ENCODE measurements around the gene PGAP3. TPM values are rescaled to one million over a fixed set of nuclear protein-coding genes. Genes with fewer than 3 reads are reported as not detected.

Gene PGAP3
- total RNA-seq, 1 donor from 2014 or later: 12.2 TPM

DNA sequence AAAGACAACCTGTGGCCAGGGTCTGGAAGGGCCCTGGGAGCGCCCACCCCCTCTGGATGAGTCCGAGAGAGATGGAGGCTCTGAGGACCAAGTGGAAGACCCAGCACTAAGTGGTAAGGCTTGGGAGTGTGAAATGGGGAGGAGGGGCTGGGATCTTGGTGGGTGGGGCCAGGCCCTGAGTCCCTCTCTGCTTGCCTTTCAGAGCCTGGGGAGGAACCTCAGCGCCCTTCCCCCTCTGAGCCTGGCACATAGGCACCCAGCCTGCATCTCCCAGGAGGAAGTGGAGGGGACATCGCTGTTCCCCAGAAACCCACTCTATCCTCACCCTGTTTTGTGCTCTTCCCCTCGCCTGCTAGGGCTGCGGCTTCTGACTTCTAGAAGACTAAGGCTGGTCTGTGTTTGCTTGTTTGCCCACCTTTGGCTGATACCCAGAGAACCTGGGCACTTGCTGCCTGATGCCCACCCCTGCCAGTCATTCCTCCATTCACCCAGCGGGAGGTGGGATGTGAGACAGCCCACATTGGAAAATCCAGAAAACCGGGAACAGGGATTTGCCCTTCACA lies 52.2 kb downstream of the PGAP3 start:
- H3K36me3 Mint-ChIP-seq (ENCODE audit: low read depth, unreplicated experiment): no peaks in the 10 kb centered on the region
- H3K4me3 ChIP-seq (ENCODE audit: insufficient read depth, low read depth, low read length): no peak overlapping the region
- H3K27me3 Mint-ChIP-seq (ENCODE audit: low read depth, unreplicated experiment): peaks cover 16% of the 10 kb centered on the region
- no peak for DNase-seq (ENCODE audit: low read depth)
- no peak overlapping the region for H3K4me2 ChIP-seq (ENCODE audit: low read length)
- H3K4me1 Mint-ChIP-seq (ENCODE audit: low read depth, unreplicated experiment): peaks cover 27% of the 10 kb centered on the region
- H3K9me3 ChIP-seq (ENCODE audit: insufficient read depth, low read depth, low read length): no peaks in the 10 kb centered on the region
- no peaks in the 10 kb centered on the region for H3K36me3 ChIP-seq (ENCODE audit: insufficient read depth, low read length)
- no peak overlapping the region for H3K9ac ChIP-seq (ENCODE audit: low read length)
- peaks cover 19% of the 10 kb centered on the region for H3K4me1 ChIP-seq (ENCODE audit: insufficient read depth, low read length)
- H4K20me1 ChIP-seq (ENCODE audit: insufficient read depth, low read length): peaks cover 25% of the 10 kb centered on the region
- H3K27ac ChIP-seq (ENCODE audit: low read depth, low read length): no peak overlapping the region
- H3K9me3 Mint-ChIP-seq (ENCODE audit: unreplicated experiment): no peaks in the 10 kb centered on the region
- no peak overlapping the region for H3K27ac Mint-ChIP-seq (ENCODE audit: unreplicated experiment)
- H3K4me3 Mint-ChIP-seq (ENCODE audit: unreplicated experiment): peak overlapping the region; percentile 86
- H3K79me2 ChIP-seq (ENCODE audit: insufficient read depth, low read length): peaks cover 36% of the 10 kb centered on the region
- no peak for FAIRE-seq
- no peak overlapping the region for H2AFZ ChIP-seq (ENCODE audit: low read depth, low read length)
- TF ChIP-seq, protein P1, sequence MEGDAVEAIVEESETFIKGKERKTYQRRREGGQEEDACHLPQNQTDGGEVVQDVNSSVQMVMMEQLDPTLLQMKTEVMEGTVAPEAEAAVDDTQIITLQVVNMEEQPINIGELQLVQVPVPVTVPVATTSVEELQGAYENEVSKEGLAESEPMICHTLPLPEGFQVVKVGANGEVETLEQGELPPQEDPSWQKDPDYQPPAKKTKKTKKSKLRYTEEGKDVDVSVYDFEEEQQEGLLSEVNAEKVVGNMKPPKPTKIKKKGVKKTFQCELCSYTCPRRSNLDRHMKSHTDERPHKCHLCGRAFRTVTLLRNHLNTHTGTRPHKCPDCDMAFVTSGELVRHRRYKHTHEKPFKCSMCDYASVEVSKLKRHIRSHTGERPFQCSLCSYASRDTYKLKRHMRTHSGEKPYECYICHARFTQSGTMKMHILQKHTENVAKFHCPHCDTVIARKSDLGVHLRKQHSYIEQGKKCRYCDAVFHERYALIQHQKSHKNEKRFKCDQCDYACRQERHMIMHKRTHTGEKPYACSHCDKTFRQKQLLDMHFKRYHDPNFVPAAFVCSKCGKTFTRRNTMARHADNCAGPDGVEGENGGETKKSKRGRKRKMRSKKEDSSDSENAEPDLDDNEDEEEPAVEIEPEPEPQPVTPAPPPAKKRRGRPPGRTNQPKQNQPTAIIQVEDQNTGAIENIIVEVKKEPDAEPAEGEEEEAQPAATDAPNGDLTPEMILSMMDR (IDR thresholded peaks at IDR 0.05; ENCODE audit: insufficient read depth, low read depth, low read length): no peak
- no peak for TF ChIP-seq EZH2 (IDR thresholded peaks at IDR 0.05; ENCODE audit: insufficient read depth, low read length)
- peaks cover 15% of the 10 kb centered on the region for H3K27me3 ChIP-seq (ENCODE audit: insufficient read depth, low read length)

DNA sequence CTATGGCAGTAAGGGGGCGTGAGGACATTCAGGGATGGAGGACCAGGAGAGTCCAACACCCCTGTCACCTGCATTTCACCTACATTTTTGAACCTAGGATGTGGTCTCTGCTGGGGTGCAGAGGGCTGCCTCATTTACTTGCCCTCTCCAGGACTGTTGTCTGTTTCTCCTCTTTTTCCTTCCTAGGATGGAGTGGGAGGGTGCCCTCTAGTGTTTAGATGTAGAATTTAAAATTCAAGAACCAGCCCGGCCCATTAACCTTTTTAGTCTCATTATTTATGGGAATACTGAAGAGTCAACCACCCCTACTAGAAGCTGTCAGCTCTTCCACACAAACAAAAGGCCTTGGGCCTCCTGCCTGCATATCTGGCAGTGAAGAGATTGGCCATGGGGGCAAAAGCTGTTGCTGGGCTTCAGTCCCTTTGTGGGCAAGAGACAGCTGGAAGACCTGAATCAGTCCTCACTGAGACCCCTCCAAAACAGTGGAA lies 53.4 kb downstream of the PGAP3 start:
- FAIRE-seq (no peak), DNase-seq (ENCODE audit: low read depth) (no peak)
- H3K4me3 Mint-ChIP-seq (ENCODE audit: unreplicated experiment): no peak overlapping the region
- no peaks in the 10 kb centered on the region for H3K36me3 Mint-ChIP-seq (ENCODE audit: low read depth, unreplicated experiment)
- Histone ChIP-seq H3K9ac (ENCODE audit: low read length) (no peak overlapping the region), H3K4me2 (ENCODE audit: low read length) (no peak overlapping the region), H3K79me2 (ENCODE audit: insufficient read depth, low read length) (peaks cover 24% of the 10 kb centered on the region), H3K27me3 (ENCODE audit: insufficient read depth, low read length) (peaks cover 20% of the 10 kb centered on the region), H3K4me1 (ENCODE audit: insufficient read depth, low read length) (peaks cover 13% of the 10 kb centered on the region), H3K27ac (ENCODE audit: low read depth, low read length) (no peak overlapping the region), H3K9me3 (ENCODE audit: insufficient read depth, low read depth, low read length) (no peaks in the 10 kb centered on the region), H4K20me1 (ENCODE audit: insufficient read depth, low read length) (peaks cover 13% of the 10 kb centered on the region), H3K36me3 (ENCODE audit: insufficient read depth, low read length) (no peaks in the 10 kb centered on the region), H2AFZ (ENCODE audit: low read depth, low read length) (no peak overlapping the region), H3K4me3 (ENCODE audit: insufficient read depth, low read depth, low read length) (no peak overlapping the region)
- TF ChIP-seq, protein P1 (IDR thresholded peaks at IDR 0.05; ENCODE audit: insufficient read depth, low read depth, low read length): peak; percentile 68
- TF ChIP-seq EZH2 (IDR thresholded peaks at IDR 0.05; ENCODE audit: insufficient read depth, low read length): no peak
- H3K4me1 Mint-ChIP-seq (ENCODE audit: low read depth, unreplicated experiment): peaks cover 17% of the 10 kb centered on the region
- peaks cover 20% of the 10 kb centered on the region for H3K27me3 Mint-ChIP-seq (ENCODE audit: low read depth, unreplicated experiment)
- no peak overlapping the region for H3K27ac Mint-ChIP-seq (ENCODE audit: unreplicated experiment)
- no peaks in the 10 kb centered on the region for H3K9me3 Mint-ChIP-seq (ENCODE audit: unreplicated experiment)

DNA sequence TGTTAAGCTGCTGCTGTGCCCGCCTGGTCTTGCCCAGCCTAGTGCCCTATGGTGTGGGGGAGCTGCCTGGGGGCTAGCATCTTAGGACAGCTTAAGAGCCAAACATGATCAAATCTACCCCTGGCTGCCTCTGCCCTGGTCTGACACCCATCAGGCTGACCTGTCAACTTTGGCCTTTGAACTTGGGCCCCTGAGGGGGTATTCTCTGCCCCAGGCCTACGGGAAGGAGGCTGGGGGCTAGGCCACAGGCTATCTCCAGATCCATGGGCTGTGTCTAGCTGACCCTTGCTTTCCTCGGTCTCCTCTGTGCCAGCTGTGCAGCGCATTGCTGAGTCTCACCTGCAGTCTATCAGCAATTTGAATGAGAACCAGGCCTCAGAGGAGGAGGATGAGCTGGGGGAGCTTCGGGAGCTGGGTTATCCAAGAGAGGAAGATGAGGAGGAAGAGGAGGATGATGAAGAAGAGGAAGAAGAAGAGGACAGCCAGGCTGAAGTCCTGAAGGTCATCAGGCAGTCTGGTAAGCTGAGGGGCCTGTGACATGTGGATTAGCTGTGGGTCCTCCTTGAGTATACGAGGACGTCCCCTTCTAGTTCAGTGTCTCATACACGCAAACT lies 54.2 kb downstream of the PGAP3 start:
- H2AFZ ChIP-seq (ENCODE audit: low read depth, low read length): no peak overlapping the region
- H3K4me3 ChIP-seq (ENCODE audit: insufficient read depth, low read depth, low read length): no peak overlapping the region
- FAIRE-seq (no peak), DNase-seq (ENCODE audit: low read depth) (no peak)
- peaks cover 12% of the 10 kb centered on the region for H3K4me1 ChIP-seq (ENCODE audit: insufficient read depth, low read length)
- no peak overlapping the region for H3K9ac ChIP-seq (ENCODE audit: low read length)
- no peak for TF ChIP-seq EZH2 (IDR thresholded peaks at IDR 0.05; ENCODE audit: insufficient read depth, low read length)
- TF ChIP-seq, protein P1 (IDR thresholded peaks at IDR 0.05; ENCODE audit: insufficient read depth, low read depth, low read length): no peak
- Mint-ChIP-seq H3K4me3 (ENCODE audit: unreplicated experiment) (peak overlapping the region; percentile 29), H3K36me3 (ENCODE audit: low read depth, unreplicated experiment) (no peaks in the 10 kb centered on the region), H3K9me3 (ENCODE audit: unreplicated experiment) (no peaks in the 10 kb centered on the region), H3K27me3 (ENCODE audit: low read depth, unreplicated experiment) (peaks cover 26% of the 10 kb centered on the region), H3K4me1 (ENCODE audit: low read depth, unreplicated experiment) (peaks cover 12% of the 10 kb centered on the region), H3K27ac (ENCODE audit: unreplicated experiment) (no peak overlapping the region)
- H3K9me3 ChIP-seq (ENCODE audit: insufficient read depth, low read depth, low read length): no peaks in the 10 kb centered on the region
- H4K20me1 ChIP-seq (ENCODE audit: insufficient read depth, low read length): peaks cover 7% of the 10 kb centered on the region
- no peak overlapping the region for H3K4me2 ChIP-seq (ENCODE audit: low read length)
- H3K79me2 ChIP-seq (ENCODE audit: insufficient read depth, low read length): peaks cover 16% of the 10 kb centered on the region
- no peak overlapping the region for H3K27ac ChIP-seq (ENCODE audit: low read depth, low read length)
- no peaks in the 10 kb centered on the region for H3K36me3 ChIP-seq (ENCODE audit: insufficient read depth, low read length)
- H3K27me3 ChIP-seq (ENCODE audit: insufficient read depth, low read length): peaks cover 27% of the 10 kb centered on the region
